Left lung (tissue), 10 donors: ENCODE data around the gene CHKB. TPM values are rescaled to one million over a fixed set of nuclear protein-coding genes. Genes with fewer than 3 reads are reported as not detected.

Source experiments
- ATAC-seq: fragments of 200-7000 bp; cut with Tn5 transposase; one replicate; pipeline ENCODE4 v1.9.1; 2020; ENCODE audit warnings: moderate library complexity
- DNase-seq, 4 donors: peaks; one replicate each; pipeline ENCODE4 v3.0.0-alpha.2; 2013 to 2020
- H3K27ac ChIP-seq, 2 donors: fragments of 200-600 bp; sonication (generic) in 1 of 2; one replicate each; pipeline versions ENCODE4 v1.5.0 to v1.8.0; 2020 to 2021
- H3K27me3 ChIP-seq, 2 donors: fragments of 200-600 bp; sonication (generic) in 1 of 2; one replicate each; pipeline versions ENCODE4 v1.5.0 to v1.8.0; 2020 to 2021
- H3K36me3 ChIP-seq, 2 donors: fragments of 200-600 bp; sonication (generic) in 1 of 2; one replicate each; pipeline versions ENCODE4 v1.5.0 to v1.8.0; 2020 to 2021
- H3K4me1 ChIP-seq, 2 donors: fragments of 200-600 bp; one replicate each; pipeline ENCODE4 v1.8.0; 2021
- H3K4me3 ChIP-seq, 2 donors: fragments of 200-600 bp; sonication (generic) in 1 of 2; one replicate each; pipeline versions ENCODE4 v1.5.0 to v1.8.0; 2020 to 2021; ENCODE audit warnings: mild to moderate bottlenecking in 1 of 2
- H3K9me3 ChIP-seq, 2 donors: fragments of 200-600 bp; sonication (generic) in 1 of 2; one replicate each; pipeline versions ENCODE4 v1.5.0 to v1.8.0; 2020 to 2021
- intact Hi-C, 2 donors: fragments of 100-400 bp; cut with DNase I; formaldehyde crosslinking; loops; one replicate each; pipeline versions ENCODE4 v1.11.2 to v1.14.2; 2022
- polyA plus RNA-seq, 6 donors: library from polyadenylated mRNA; unstranded; fragments of 120-200 nt; gene quantifications; one replicate each; pipeline ENCODE4 v1.2.1, GENCODE V29; 2013; ENCODE audit not compliant: insufficient read length in 6 of 6
- total RNA-seq, 2 donors: library from RNA; stranded (reverse); fragmentation: NEBNext Ultra II Directional; extraction: Animal tissue kit (Norgen Biotek cat#: 25700); gene quantifications; one replicate each; pipeline ENCODE4 v1.2.1, GENCODE V29; 2021
- TF ChIP-seq, protein P1 (sequence below), 2 donors: fragments of 200-600 bp; sonication (generic) in 1 of 2; IDR thresholded peaks; one replicate each; pipeline versions ENCODE4 v1.5.0 to v1.8.0; 2021; ENCODE audit warnings: antibody characterized with exemption in 2 of 2
- donor health status: DM: no; HTN: yes; CAD: no.
- donor health status: DM: no; HTN: no; CAD: no.

CHKB gene
- total and polyA plus RNA-seq, 8 donors = 67.4 to 94.0 (median 83.8) TPM

- intact Hi-C loops = no loop called here
- H3K27ac ChIP-seq = no peak overlapping the region
- peaks cover 0 to 1% of the 10 kb centered on the region in 2 donors for H3K4me1 ChIP-seq
- H3K27me3 ChIP-seq = peaks cover 19 to 89% of the 10 kb centered on the region in 2 donors
- H3K9me3 ChIP-seq = no peaks in the 10 kb centered on the region
- H3K36me3 ChIP-seq = no peaks in the 10 kb centered on the region
- H3K4me3 ChIP-seq = no peak overlapping the region
- TF ChIP-seq, protein P1, sequence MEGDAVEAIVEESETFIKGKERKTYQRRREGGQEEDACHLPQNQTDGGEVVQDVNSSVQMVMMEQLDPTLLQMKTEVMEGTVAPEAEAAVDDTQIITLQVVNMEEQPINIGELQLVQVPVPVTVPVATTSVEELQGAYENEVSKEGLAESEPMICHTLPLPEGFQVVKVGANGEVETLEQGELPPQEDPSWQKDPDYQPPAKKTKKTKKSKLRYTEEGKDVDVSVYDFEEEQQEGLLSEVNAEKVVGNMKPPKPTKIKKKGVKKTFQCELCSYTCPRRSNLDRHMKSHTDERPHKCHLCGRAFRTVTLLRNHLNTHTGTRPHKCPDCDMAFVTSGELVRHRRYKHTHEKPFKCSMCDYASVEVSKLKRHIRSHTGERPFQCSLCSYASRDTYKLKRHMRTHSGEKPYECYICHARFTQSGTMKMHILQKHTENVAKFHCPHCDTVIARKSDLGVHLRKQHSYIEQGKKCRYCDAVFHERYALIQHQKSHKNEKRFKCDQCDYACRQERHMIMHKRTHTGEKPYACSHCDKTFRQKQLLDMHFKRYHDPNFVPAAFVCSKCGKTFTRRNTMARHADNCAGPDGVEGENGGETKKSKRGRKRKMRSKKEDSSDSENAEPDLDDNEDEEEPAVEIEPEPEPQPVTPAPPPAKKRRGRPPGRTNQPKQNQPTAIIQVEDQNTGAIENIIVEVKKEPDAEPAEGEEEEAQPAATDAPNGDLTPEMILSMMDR (IDR thresholded peaks at IDR 0.05) = no peak
- peak in 1 of 4 donors; percentile 68 for DNase-seq
- ATAC-seq = no peak
Measured at GRCh38 chr22:50605613-50606074, 23.0 kb upstream of the CHKB start.

DNA sequence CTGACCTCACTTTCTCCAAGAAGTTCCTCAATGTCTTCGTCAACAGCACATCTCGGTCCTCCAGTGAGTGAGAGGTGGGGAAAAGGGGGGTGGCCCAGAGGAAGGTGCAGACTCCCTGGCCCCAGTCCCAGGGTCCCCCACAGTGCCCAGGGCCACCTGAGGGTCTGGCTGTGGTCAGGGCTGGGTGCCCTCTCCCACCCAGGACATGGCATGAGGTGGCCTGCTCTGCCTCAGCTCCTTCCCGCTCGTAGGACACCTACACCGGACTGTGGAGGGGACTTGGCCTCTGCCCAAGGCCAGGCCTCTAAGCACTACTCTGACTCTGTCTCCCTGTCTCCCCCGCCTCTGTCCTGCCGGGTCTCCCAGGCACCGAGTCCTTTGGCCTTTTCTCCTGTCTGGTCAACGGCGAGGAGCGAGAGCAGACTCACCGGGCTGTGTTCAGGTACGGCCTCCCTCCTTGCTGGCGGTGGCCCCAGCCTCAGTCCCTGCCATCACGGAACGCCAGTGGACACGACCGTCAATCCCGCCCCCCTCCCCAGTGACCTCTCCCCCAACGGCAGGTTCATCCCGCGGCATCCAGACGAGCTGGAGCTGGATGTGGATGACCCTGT lies 22.5 kb upstream of the CHKB start:
- ATAC-seq = no peak

DNA sequence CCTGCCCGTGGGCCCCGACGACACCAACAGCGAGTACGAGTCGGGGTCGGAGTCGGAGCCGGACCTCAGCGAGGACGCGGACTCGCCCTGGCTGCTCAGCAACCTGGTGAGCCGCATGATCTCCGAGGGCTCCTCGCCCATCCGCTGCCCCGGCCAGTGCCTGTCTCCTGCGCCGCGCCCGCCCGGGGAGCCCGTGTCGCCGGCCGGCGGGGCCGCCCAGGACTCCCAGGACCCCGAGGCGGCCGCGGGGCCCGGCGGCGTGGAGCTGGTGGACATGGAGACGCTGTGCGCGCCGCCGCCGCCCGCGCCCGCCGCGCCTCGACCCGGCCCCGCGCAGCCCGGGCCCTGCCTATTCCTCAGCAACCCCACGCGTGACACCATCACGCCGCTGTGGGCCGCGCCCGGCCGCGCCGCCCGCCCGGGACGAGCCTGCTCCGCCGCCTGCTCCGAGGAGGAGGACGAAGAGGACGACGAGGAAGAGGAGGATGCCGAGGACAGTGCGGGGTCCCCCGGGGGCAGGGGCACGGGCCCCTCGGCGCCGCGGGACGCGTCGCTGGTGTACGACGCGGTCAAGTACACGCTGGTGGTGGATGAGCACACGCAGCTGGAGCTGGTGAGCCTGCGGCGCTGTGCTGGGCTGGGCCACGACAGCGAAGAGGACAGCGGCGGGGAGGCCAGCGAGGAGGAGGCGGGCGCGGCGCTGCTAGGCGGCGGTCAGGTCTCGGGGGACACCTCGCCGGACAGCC lies 21.8 kb upstream of the CHKB start:
- ATAC-seq (no peak), DNase-seq (peak in 1 of 4 donors; percentile 67)
- no peak overlapping the region for H3K27ac ChIP-seq
- intact Hi-C loops = no loop called here
- no peaks in the 10 kb centered on the region for H3K9me3 ChIP-seq
- no peaks in the 10 kb centered on the region for H3K36me3 ChIP-seq
- TF ChIP-seq, protein P1 (IDR thresholded peaks at IDR 0.05) = no peak
- H3K27me3 ChIP-seq = peaks cover 25 to 93% of the 10 kb centered on the region in 2 donors
- H3K4me1 ChIP-seq = peaks cover 0 to 10% of the 10 kb centered on the region in 2 donors
- no peak overlapping the region for H3K4me3 ChIP-seq

More for the DNA sequence above, 22.5 kb upstream of the CHKB start:
- Histone ChIP-seq H3K27ac (no peak overlapping the region), H3K27me3 (peaks cover 19 to 89% of the 10 kb centered on the region in 2 donors), H3K9me3 (no peaks in the 10 kb centered on the region), H3K4me1 (peaks cover 0 to 7% of the 10 kb centered on the region in 2 donors), H3K36me3 (no peaks in the 10 kb centered on the region), H3K4me3 (no peak overlapping the region)
- intact Hi-C loops = no loop called here
- peak in 1 of 4 donors; percentile 67 for DNase-seq
- TF ChIP-seq, protein P1 (IDR thresholded peaks at IDR 0.05) = no peak

DNA sequence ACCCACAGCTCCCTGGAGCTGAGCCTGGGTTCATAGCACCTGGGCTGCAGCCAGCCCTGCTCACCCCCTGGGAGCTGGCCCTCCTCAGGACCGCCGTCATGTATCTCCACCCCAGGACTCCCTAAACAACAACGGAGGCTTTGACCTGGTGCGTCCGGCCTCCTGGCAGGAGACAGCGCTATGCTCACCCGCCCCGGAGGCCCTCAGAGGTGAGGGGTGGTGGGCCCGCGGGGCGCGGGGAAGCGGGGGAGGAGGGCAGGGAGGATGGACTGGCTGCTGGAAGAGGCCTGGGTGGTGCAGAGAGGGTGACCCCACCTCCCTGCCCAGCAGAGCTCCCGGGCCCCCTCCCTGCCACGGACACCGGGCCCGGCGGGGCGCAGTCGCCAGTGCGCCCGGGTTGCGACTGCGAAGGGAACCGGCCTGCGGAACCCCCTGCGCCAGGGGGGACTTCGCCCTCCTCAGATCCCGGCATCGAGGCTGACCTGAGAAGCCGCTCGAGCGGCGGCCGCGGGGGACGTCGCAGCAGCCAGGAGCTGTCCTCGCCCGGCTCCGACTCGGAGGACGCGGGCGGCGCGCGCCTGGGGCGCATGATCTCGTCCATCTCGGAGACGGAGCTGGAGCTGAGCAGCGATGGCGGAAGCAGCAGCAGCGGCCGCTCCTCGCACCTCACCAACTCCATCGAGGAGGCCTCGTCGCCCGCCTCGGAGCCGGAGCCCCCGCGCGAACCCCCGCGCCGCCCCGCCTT lies 21.0 kb upstream of the CHKB start:
- peak in 1 of 4 donors; percentile 75 for DNase-seq
- Histone ChIP-seq H3K27ac (no peak overlapping the region), H3K4me3 (no peak overlapping the region), H3K36me3 (no peaks in the 10 kb centered on the region), H3K27me3 (peaks cover 28 to 93% of the 10 kb centered on the region in 2 donors), H3K4me1 (peaks cover 0 to 10% of the 10 kb centered on the region in 2 donors), H3K9me3 (no peaks in the 10 kb centered on the region)
- intact Hi-C loops = no loop called here
- TF ChIP-seq, protein P1 (IDR thresholded peaks at IDR 0.05) = no peak
- no peak for ATAC-seq

DNA sequence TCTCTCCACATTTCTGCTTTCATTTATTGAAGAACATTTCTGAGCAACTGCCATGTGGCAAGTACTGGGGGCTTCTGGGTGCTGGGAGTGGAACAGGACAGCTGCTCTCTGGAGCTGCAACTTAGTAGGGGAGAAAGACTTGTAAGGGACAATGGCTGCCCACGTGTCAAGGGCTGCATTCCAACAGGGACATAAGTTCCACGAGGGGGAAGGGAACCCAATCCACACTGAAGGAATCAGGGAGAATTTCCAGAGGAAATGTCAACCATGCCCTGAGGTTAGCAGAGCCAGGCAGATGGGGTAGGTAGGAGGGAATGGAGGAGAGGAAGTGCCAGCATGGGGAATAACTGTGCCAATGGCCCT lies 19.7 kb upstream of the CHKB start:
- intact Hi-C loops = no loop called here
- no peak overlapping the region for H3K4me3 ChIP-seq
- ATAC-seq = no peak
- H3K27ac ChIP-seq = no peak overlapping the region
- no peaks in the 10 kb centered on the region for H3K36me3 ChIP-seq
- H3K4me1 ChIP-seq = peaks cover 0 to 10% of the 10 kb centered on the region in 2 donors
- H3K27me3 ChIP-seq = peaks cover 28 to 94% of the 10 kb centered on the region in 2 donors
- TF ChIP-seq, protein P1 (IDR thresholded peaks at IDR 0.05) = no peak
- no peaks in the 10 kb centered on the region for H3K9me3 ChIP-seq
- no peak for DNase-seq
